Astrocyte (in vitro differentiated cells and primary cell): Measurements from ENCODE around the gene KCNMA1. TPM values are rescaled to one million over a fixed set of nuclear protein-coding genes. Genes with fewer than 3 reads are reported as not detected.

Experiments used
- DNase-seq: peaks from one replicate; pipeline ENCODE4 v3.0.0-alpha.2; 2010; ENCODE audit warnings: low read depth
- FAIRE-seq: peaks from 2 replicates; lab custom pipeline; 2011; peaks lifted over from hg19 to GRCh38; lab: Jason Lieb, UNC
- H2AFZ ChIP-seq: 2 replicates; pipeline ENCODE4 v1.6.0; 2012; ENCODE audit warnings: low read depth, low read length, inconsistent platforms
- H3K27ac ChIP-seq: 2 replicates; pipeline ENCODE4 v1.5.1; 2011; ENCODE audit warnings: low read depth, low read length, inconsistent platforms
- H3K27me3 ChIP-seq: 2 replicates; pipeline ENCODE4 v1.6.0; 2011; ENCODE audit warnings: low read length, inconsistent platforms; ENCODE audit not compliant: insufficient read depth
- H3K36me3 ChIP-seq: 2 replicates; pipeline ENCODE4 v1.5.1; 2011; ENCODE audit warnings: low read length, inconsistent platforms; ENCODE audit not compliant: insufficient read depth
- H3K4me1 ChIP-seq: 2 replicates; pipeline ENCODE4 v1.5.1; 2011; ENCODE audit warnings: low read length, inconsistent platforms; ENCODE audit not compliant: insufficient read depth
- H3K4me2 ChIP-seq: 2 replicates; pipeline ENCODE4 v1.6.0; 2012; ENCODE audit warnings: low read length, inconsistent platforms
- H3K4me3 ChIP-seq: 2 replicates; pipeline ENCODE4 v1.5.1; 2011; ENCODE audit warnings: low read depth, mild to moderate bottlenecking, low read length, inconsistent platforms; ENCODE audit not compliant: insufficient read depth
- H3K79me2 ChIP-seq: 2 replicates; pipeline ENCODE4 v1.6.0; 2012; ENCODE audit warnings: mild to moderate bottlenecking, low read length, inconsistent platforms; ENCODE audit not compliant: insufficient read depth
- H3K9ac ChIP-seq: 2 replicates; pipeline ENCODE4 v1.6.0; 2012; ENCODE audit warnings: mild to moderate bottlenecking, low read length, inconsistent platforms
- H3K9me3 ChIP-seq: 2 replicates; pipeline ENCODE4 v1.5.1; 2012; ENCODE audit warnings: low read depth, mild to moderate bottlenecking, low read length, inconsistent platforms; ENCODE audit not compliant: insufficient read depth
- H4K20me1 ChIP-seq: 2 replicates; pipeline ENCODE4 v1.6.0; 2012; ENCODE audit warnings: low read length, inconsistent platforms; ENCODE audit not compliant: insufficient read depth
- H3K27ac Mint-ChIP-seq: one replicate; pipeline ENCODE4 v1.8.0; 2021; ENCODE audit warnings: mild to moderate bottlenecking, mixed read lengths; ENCODE audit not compliant: unreplicated experiment
- H3K27me3 Mint-ChIP-seq: one replicate; pipeline ENCODE4 v1.8.0; 2021; ENCODE audit warnings: low read depth, mixed read lengths; ENCODE audit not compliant: unreplicated experiment
- H3K36me3 Mint-ChIP-seq: one replicate; pipeline ENCODE4 v1.8.0; 2021; ENCODE audit warnings: low read depth, mixed read lengths; ENCODE audit not compliant: unreplicated experiment
- H3K4me1 Mint-ChIP-seq: one replicate; pipeline ENCODE4 v1.8.0; 2021; ENCODE audit warnings: low read depth, mixed read lengths; ENCODE audit not compliant: unreplicated experiment
- H3K4me3 Mint-ChIP-seq: one replicate; pipeline ENCODE4 v1.8.0; 2021; ENCODE audit warnings: mild to moderate bottlenecking, moderate library complexity, mixed read lengths; ENCODE audit not compliant: unreplicated experiment
- H3K9me3 Mint-ChIP-seq: one replicate; pipeline ENCODE4 v1.8.0; 2021; ENCODE audit warnings: mild to moderate bottlenecking, mixed read lengths; ENCODE audit not compliant: unreplicated experiment
- CTCF ChIP-seq: IDR thresholded peaks from 2 replicates; pipeline ENCODE4 v1.5.1; 2011; ENCODE audit warnings: low read depth, mild to moderate bottlenecking, inconsistent platforms, low read length, moderate library complexity; ENCODE audit not compliant: insufficient read depth
- EZH2 ChIP-seq: IDR thresholded peaks from 2 replicates; pipeline ENCODE4 v1.6.1; 2012; ENCODE audit warnings: mild to moderate bottlenecking, low read length, inconsistent platforms; ENCODE audit not compliant: insufficient read depth
- total RNA-seq: library from RNA; stranded (reverse); gene quantifications from 2 replicates; pipeline ENCODE4 v1.2.1, GENCODE V29; 2021

Gene KCNMA1
- total RNA-seq, 1 donor from 2014 or later = 45.8 TPM

DNA sequence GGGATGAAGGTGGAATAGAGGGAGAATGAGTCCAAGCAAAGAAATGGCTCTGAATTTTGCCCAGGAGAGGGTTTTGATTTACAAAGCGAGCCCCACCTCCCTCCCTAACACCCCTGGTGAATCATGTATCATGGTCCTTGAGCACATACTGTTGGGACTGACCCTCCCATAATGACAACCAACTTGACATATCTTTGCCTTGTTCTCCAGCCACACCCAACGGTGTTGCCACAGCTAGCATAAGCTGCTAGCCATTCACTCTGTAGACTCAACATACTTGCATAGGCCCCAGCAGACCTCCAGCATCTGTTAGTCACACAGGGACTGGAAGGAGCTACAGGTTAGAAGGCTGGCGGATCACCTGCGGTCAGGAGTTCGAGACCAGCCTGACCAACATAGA, 538.5 kb downstream of the KCNMA1 start:
- no peak for DNase-seq
- H3K27ac Mint-ChIP-seq = no peak overlapping the region
- no peak for FAIRE-seq
- H3K36me3 Mint-ChIP-seq = peaks cover 27% of the 10 kb centered on the region
- no peaks in the 10 kb centered on the region for H3K4me1 Mint-ChIP-seq
- no peak overlapping the region for H3K27ac ChIP-seq
- H3K27me3 Mint-ChIP-seq = no peaks in the 10 kb centered on the region
- H3K79me2 ChIP-seq = no peaks in the 10 kb centered on the region
- H3K36me3 ChIP-seq = no peaks in the 10 kb centered on the region
- H2AFZ ChIP-seq = no peak overlapping the region
- H3K4me1 ChIP-seq = peaks cover 5% of the 10 kb centered on the region
- H4K20me1 ChIP-seq = no peaks in the 10 kb centered on the region
- H3K9me3 ChIP-seq = no peaks in the 10 kb centered on the region
- no peak overlapping the region for H3K4me3 ChIP-seq
- peaks cover 2% of the 10 kb centered on the region for H3K9me3 Mint-ChIP-seq
- H3K4me3 Mint-ChIP-seq = no peak overlapping the region
- no peak overlapping the region for H3K4me2 ChIP-seq
- no peak overlapping the region for H3K9ac ChIP-seq
- TF ChIP-seq EZH2 (no peak), CTCF (no peak)
- H3K27me3 ChIP-seq = no peaks in the 10 kb centered on the region

- H3K27ac ChIP-seq = no peak overlapping the region
- H3K4me3 Mint-ChIP-seq = no peak overlapping the region
- no peak overlapping the region for H3K4me3 ChIP-seq
- H3K36me3 Mint-ChIP-seq = peaks cover 25% of the 10 kb centered on the region
- DNase-seq (no peak), FAIRE-seq (no peak)
- no peak overlapping the region for H3K9ac ChIP-seq
- no peak overlapping the region for H3K4me2 ChIP-seq
- no peaks in the 10 kb centered on the region for H3K27me3 Mint-ChIP-seq
- no peaks in the 10 kb centered on the region for H3K9me3 ChIP-seq
- H3K9me3 Mint-ChIP-seq = peaks cover 2% of the 10 kb centered on the region
- H3K36me3 ChIP-seq = no peaks in the 10 kb centered on the region
- no peak overlapping the region for H2AFZ ChIP-seq
- no peak overlapping the region for H3K27ac Mint-ChIP-seq
- no peak for TF ChIP-seq CTCF
- TF ChIP-seq EZH2 = no peak
- H3K4me1 Mint-ChIP-seq = no peaks in the 10 kb centered on the region
- H3K4me1 ChIP-seq = no peaks in the 10 kb centered on the region
- no peaks in the 10 kb centered on the region for H4K20me1 ChIP-seq
- no peaks in the 10 kb centered on the region for H3K27me3 ChIP-seq
- no peaks in the 10 kb centered on the region for H3K79me2 ChIP-seq
Measured at GRCh38 chr10:77097625-77098024, 540.0 kb downstream of the KCNMA1 start.

- no peaks in the 10 kb centered on the region for H3K79me2 ChIP-seq
- Mint-ChIP-seq H3K4me1 (no peaks in the 10 kb centered on the region), H3K9me3 (peaks cover 2% of the 10 kb centered on the region), H3K27me3 (no peaks in the 10 kb centered on the region), H3K4me3 (no peak overlapping the region), H3K36me3 (peaks cover 18% of the 10 kb centered on the region), H3K27ac (no peak overlapping the region)
- no peak for FAIRE-seq
- no peak overlapping the region for H3K9ac ChIP-seq
- no peak for TF ChIP-seq EZH2
- no peak for TF ChIP-seq CTCF
- no peaks in the 10 kb centered on the region for H3K36me3 ChIP-seq
- H3K9me3 ChIP-seq = no peaks in the 10 kb centered on the region
- H3K27me3 ChIP-seq = no peaks in the 10 kb centered on the region
- no peak overlapping the region for H3K27ac ChIP-seq
- no peak overlapping the region for H2AFZ ChIP-seq
- H3K4me2 ChIP-seq = no peak overlapping the region
- no peaks in the 10 kb centered on the region for H4K20me1 ChIP-seq
- no peak overlapping the region for H3K4me3 ChIP-seq
- H3K4me1 ChIP-seq = no peaks in the 10 kb centered on the region
- no peak for DNase-seq
Measured at GRCh38 chr10:77093126-77093525, 544.5 kb downstream of the KCNMA1 start.
